HG02852 (cell line): ENCODE measurements around the gene PROKR2.

Source experiments
- ATAC-seq: cut with Tn5 transposase; IDR thresholded peaks from one replicate; pipeline ENCODE4 v1.9.1; 2021; ENCODE audit warnings: mild to moderate bottlenecking, moderate library complexity; ENCODE audit not compliant: unreplicated experiment

The PROKR2 gene

GRCh38 chr20:5316188-5317158, at the start of gene PROKR2:
Gene PROKR2, minus strand, starts transcription at chr20:5316954. Its CDS starts 2,585 bp downstream, at chr20:5314369.
- no peak for ATAC-seq

- no peak for ATAC-seq
Observed at GRCh38 chr20:5364997-5365597, 48.3 kb upstream of the PROKR2 start.

GRCh38 chr20:5364136-5364821, 47.5 kb upstream of the PROKR2 start:
- ATAC-seq = no peak

- no peak for ATAC-seq
Observed at GRCh38 chr20:5362771-5363170, 46.0 kb upstream of the PROKR2 start.

- ATAC-seq = no peak
Observed at GRCh38 chr20:5361176-5361575, 44.4 kb upstream of the PROKR2 start.

GRCh38 chr20:5357946-5358345, 41.2 kb upstream of the PROKR2 start:
- ATAC-seq = no peak

GRCh38 chr20:5356941-5357340, 40.2 kb upstream of the PROKR2 start:
- ATAC-seq = no peak

- no peak for ATAC-seq
Observed at GRCh38 chr20:5354901-5355300, 38.1 kb upstream of the PROKR2 start.

- no peak for ATAC-seq
Observed at GRCh38 chr20:5353624-5354496, 37.1 kb upstream of the PROKR2 start.

GRCh38 chr20:5349448-5349847, 32.7 kb upstream of the PROKR2 start:
- no peak for ATAC-seq

GRCh38 chr20:5342021-5342420, 25.3 kb upstream of the PROKR2 start:
- no peak for ATAC-seq

- no peak for ATAC-seq
Observed at GRCh38 chr20:5331340-5331739, 14.6 kb upstream of the PROKR2 start.

- ATAC-seq = no peak
Observed at GRCh38 chr20:5328268-5328667, 11.5 kb upstream of the PROKR2 start.

GRCh38 chr20:5327356-5327755, 10.6 kb upstream of the PROKR2 start:
- no peak for ATAC-seq

- ATAC-seq = no peak
Observed at GRCh38 chr20:5315807-5316187, 957 bp downstream of the PROKR2 start.

- ATAC-seq = no peak
Observed at GRCh38 chr20:5313916-5314315, 2.8 kb downstream of the PROKR2 start.

GRCh38 chr20:5312518-5312917, 4.2 kb downstream of the PROKR2 start:
- ATAC-seq = no peak

- ATAC-seq = no peak
Observed at GRCh38 chr20:5309971-5310370, 6.8 kb downstream of the PROKR2 start.

GRCh38 chr20:5298811-5299210, 17.9 kb downstream of the PROKR2 start:
- ATAC-seq = no peak

GRCh38 chr20:5297280-5298004, 19.3 kb downstream of the PROKR2 start:
- ATAC-seq = no peak
